K562 (cell line): ENCODE data around the gene HSF4. TPM values are rescaled to one million over a fixed set of nuclear protein-coding genes. Genes with fewer than 3 reads are reported as not detected.

ENCODE experiments used
- CCNT2 ChIP-seq: IDR thresholded peaks from 2 replicates; pipeline ENCODE4 v1.6.1; 2011; ENCODE audit warnings: borderline replicate concordance, low read depth, mild to moderate bottlenecking, moderate library complexity, mixed read lengths, low read length; ENCODE audit not compliant: insufficient read length; ENCODE audit errors: extremely low read depth
- HCFC1 ChIP-seq: IDR thresholded peaks from 2 replicates; pipeline ENCODE4 v1.6.1; 2012; ENCODE audit warnings: low read depth, low read length, improper control_type of control experiment
- MEF2D ChIP-seq: conservative IDR thresholded peaks from 2 replicates; pipeline ENCODE4 v1.6.1; 2016; ENCODE audit warnings: low read depth, missing genetic modification characterization, missing compliant biosample characterization
- SMARCC2 ChIP-seq: fragments of 450-650 bp; IDR thresholded peaks from 2 replicates; pipeline ENCODE4 v1.6.1; 2017; ENCODE audit warnings: antibody characterized with exemption, moderate library complexity, mild to moderate bottlenecking, low read depth
- YBX1 ChIP-seq: fragments of 450-650 bp; IDR thresholded peaks from 2 replicates; pipeline ENCODE4 v1.7.1; 2016; ENCODE audit warnings: mild to moderate bottlenecking
- ZNF589 ChIP-seq: fragments of 200-800 bp; sonication (Bioruptor generic); IDR thresholded peaks from 2 replicates; pipeline ENCODE4 v1.6.1; 2016; ENCODE audit warnings: low read depth, missing genetic modification characterization, missing compliant biosample characterization
- polyA plus RNA-seq, 8 experiments: library from polyadenylated mRNA; depleted of rRNA in 4 of 8; stranded (reverse) in 5 of 8; unstranded in 3 of 8; fragments of >200 nt; fragmentation: Nextera tagmentation in 2 of 8; fragmentation: Illumina TruSeq in 1 of 8; extraction: Ambion mirVana in 2 of 8; extraction: Trizol in 1 of 8; gene quantifications; 2 replicates each; pipeline versions ENCODE4 v1.2.1 to v1.2.3, GENCODE V29; 2011 to 2014; ENCODE audit warnings: inconsistent platforms in 1 of 8, missing spikeins in 1 of 8
- total RNA-seq, 7 experiments: library from RNA; depleted of rRNA in 6 of 7; stranded (reverse); fragments of >200 nt in 6 of 7; fragmentation: Illumina TruSeq in 2 of 7; extraction: Trizol in 2 of 7; gene quantifications; 2 replicates each; pipeline versions ENCODE4 v1.2.1 to v1.2.3, GENCODE V29; 2011 to 2021; ENCODE audit warnings: low replicate concordance in 1 of 7
- TF ChIP-seq, protein P1 (sequence below), 2 experiments: fragments of 450-650 bp; formaldehyde crosslinking in 1 of 2; IDR thresholded peaks; 2 replicates each; pipeline versions ENCODE4 v1.4.0 to v1.6.1; 2014 to 2020; ENCODE audit warnings: mild to moderate bottlenecking in 2 of 2, borderline replicate concordance in 1 of 2, low read depth in 1 of 2

HSF4 gene
- total and polyA plus RNA-seq, 9 of the 15 experiments (the other 6 are each of a cell fraction or from before 2014, with no cell fraction given) = 0.50 to 35.4 (median 8.8) TPM; not detected in 1

DNA sequence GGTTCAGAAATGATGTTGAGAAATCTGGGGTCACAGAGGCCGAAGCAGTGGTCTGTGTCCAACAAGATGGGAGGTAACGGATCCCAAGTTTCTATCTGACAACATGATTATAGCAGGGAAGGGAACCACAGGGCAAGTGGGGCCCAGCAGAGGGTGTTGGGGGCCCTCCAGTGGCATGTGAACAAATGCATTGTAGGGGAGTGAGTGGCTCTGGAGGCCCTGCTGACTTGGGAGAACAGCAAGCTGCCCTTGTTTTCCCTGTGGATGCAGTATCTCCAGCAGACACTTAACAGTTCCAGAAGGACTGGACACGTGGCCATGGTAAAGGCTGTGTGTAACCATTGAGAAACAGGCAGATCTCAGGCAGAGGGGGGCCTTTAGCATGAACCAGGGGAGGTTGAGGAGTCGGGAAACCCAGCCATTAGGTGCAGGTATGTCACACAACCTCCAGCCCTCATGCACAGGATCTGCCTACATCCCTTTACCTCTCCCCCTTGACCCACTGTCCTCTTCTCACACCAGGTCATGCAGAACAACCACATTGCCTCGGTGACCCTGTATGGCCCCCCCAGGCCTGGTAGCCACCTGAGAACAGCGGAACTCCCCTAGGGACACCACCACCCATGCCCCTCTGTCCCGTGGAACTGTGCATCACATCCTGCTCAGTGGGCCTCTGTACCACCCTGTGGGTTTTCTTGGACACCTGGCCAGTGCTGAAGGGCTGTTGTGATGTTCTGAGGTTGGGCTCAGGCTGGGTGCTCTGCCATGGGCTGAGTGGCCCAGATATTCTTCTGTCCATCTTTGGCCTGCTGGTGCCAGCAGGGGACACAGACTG, 17.8 kb upstream of the HSF4 start (continued):
- TF ChIP-seq CCNT2 (no peak), YBX1 (no peak), MEF2D (tag) (no peak), SMARCC2 (no peak), ZNF589 (CRISPR knock-in tag) (no peak), HCFC1 (no peak)
- TF ChIP-seq, protein P1, sequence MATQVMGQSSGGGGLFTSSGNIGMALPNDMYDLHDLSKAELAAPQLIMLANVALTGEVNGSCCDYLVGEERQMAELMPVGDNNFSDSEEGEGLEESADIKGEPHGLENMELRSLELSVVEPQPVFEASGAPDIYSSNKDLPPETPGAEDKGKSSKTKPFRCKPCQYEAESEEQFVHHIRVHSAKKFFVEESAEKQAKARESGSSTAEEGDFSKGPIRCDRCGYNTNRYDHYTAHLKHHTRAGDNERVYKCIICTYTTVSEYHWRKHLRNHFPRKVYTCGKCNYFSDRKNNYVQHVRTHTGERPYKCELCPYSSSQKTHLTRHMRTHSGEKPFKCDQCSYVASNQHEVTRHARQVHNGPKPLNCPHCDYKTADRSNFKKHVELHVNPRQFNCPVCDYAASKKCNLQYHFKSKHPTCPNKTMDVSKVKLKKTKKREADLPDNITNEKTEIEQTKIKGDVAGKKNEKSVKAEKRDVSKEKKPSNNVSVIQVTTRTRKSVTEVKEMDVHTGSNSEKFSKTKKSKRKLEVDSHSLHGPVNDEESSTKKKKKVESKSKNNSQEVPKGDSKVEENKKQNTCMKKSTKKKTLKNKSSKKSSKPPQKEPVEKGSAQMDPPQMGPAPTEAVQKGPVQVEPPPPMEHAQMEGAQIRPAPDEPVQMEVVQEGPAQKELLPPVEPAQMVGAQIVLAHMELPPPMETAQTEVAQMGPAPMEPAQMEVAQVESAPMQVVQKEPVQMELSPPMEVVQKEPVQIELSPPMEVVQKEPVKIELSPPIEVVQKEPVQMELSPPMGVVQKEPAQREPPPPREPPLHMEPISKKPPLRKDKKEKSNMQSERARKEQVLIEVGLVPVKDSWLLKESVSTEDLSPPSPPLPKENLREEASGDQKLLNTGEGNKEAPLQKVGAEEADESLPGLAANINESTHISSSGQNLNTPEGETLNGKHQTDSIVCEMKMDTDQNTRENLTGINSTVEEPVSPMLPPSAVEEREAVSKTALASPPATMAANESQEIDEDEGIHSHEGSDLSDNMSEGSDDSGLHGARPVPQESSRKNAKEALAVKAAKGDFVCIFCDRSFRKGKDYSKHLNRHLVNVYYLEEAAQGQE (IDR thresholded peaks at IDR 0.05; ENCODE audit: borderline replicate concordance) = peak; percentile 14; the same call in 1 of the 2 replicates
- TF ChIP-seq, protein P1 (CRISPR knock-in tag; IDR thresholded peaks at IDR 0.05; ENCODE audit: low read depth) = no peak
